HuH-7 (cell line): ENCODE data around the gene DMGDH.

Source experiments
- DNase-seq: peaks from one replicate; pipeline ENCODE4 v3.0.0; 2011; ENCODE audit warnings: low spot score

The DMGDH gene

DNA sequence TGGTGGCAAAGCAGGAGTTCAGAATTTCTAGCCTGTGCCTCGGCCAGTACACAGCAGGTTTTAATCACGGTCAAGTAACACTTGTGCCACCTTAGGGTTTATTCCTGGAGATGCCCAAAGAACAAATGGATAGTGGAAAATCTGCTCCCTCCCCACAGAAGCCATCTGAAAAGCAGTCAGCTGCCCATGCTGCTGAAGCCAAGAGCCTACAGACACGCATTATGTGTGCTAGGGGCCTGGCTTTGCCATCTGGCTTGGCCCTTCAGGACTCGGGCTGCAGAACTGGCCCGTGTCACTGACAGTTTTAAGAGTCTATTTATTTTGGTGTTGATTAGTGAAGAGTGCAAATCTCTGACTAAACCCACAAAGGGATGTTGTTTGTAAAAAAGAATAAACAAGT, 95.5 kb downstream of the DMGDH start:
- DNase-seq, result no peak

DNA sequence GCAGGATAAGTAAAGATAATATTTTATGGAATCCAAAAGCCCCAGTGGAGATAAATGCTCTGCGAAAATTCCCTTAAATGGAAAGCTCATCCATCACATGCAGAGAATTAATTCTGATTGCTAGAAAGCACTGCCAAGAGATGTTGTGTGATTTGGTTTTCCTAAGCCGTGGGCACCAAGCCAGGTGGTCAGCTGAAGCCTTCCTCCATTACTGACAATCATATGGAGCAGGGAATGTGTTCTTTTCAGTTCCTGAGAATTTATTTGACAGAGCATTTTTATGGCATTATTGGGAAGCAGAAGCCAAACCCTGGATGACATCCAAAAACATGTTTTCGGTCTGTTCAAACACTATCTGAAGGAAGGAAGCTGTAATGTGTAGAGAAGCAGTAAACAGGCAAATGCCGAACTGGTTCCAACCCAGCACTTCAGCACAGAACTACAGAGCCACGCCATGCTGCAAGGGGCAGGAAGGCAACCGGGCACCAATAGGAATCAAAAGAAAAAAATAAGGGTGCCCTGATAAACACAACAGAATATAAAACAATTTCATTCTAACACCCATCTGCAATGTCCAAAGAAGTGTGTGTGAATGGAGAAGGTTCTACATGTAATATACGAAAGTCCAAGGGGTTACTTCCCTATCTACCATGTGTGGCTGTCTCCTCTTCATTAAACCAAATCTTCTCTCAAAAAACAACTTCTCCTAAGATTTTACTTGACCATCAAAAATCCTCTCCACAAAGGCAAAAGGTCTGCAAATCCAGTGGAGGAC, 96.6 kb downstream of the DMGDH start:
- DNase-seq, result no peak

DNA sequence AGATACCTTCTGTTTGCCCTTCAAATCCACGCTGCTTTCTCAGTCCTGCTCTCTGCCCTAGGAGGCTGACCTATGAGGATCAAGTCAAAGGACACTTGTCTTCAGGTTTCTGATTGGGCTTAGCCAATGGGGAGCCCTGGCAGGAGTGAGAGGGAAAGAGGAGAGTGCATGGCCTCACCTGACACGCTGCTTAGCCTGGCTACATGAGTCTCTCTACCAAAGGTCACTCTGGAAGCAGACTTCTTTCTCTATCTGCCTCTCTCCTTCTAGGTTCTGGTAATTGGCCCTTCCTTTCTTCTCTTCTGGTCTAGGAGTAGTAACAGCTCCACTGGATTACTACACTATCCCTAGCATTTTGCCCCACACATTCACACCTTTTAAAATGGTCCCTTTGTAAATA, 97.5 kb downstream of the DMGDH start:
- DNase-seq, result no peak

DNA sequence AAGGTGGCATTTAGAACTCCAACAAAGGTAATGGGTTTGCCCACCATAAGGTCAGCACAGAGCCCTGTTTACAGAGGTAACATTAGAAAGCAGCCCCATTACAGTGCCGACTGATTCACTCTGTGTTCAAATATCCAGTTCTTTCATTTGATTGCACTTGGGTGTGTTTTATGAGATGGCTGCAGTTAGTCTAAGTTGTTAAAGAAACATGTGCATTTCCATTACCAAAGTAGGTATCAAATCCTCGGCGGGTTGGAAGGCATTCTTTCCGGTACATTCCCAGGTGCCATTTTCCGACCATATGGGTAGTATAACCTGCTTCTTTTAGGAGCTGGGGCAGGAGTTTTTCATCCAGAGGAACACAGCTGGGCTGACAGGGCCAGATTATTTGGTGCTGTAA, 100.7 kb downstream of the DMGDH start:
- DNase-seq, result no peak

DNA sequence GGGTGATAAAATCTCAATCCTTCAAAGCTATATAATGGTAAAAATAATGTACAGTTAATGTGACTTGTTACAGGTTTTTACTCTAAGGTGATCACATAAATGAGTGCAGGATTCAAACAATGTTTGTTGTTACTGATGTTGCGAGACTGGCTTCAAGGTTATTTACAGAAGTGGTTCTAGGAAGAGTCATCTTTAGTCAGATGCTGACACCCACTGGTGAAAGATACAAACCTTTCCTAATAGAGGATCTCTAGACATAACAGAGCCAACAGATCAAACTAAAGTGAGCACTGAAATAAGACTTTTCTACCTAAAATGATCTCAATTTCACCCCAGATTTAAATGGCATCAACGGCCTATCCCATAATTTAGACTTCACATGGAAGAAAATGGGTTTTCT, 104.6 kb downstream of the DMGDH start:
- DNase-seq, result no peak

DNA sequence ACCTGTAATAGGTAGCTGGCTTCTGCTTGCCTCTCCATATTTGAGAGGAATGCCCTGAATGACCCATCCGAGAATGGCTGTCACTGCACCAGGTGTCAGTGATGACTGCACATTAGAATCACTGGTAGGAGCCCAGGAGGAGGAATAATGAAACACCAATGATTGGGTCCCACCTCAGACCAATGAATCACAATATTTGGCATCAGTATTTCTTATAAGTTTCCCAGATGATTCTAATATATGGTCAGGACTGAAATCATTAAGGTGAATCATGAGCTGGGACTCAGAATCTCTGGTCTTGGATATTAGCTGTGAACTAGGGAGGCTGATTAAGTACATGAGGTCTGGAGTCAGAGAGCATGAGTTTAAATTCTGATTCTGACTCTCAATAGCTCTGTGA, 107.7 kb downstream of the DMGDH start:
- no peak for DNase-seq

DNA sequence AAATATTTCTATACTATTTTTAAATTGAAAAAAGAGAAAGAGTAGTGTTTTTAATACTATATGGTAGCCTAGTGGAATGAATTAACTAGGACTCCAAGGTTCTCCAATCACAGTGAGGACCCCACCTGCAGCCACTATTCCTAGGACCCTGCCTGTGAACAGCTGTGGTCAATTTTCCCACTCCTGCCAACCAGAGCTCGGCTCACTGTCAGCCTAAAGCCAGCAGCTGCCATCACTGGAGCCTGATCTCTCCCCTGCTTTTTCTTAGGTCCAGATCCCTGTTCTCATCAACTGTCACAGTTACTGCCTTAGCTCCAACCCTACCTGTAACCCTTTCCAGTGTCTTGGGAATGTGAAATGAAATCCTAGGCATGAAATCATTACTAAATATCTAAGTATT, 109.7 kb downstream of the DMGDH start:
- no peak for DNase-seq

DNA sequence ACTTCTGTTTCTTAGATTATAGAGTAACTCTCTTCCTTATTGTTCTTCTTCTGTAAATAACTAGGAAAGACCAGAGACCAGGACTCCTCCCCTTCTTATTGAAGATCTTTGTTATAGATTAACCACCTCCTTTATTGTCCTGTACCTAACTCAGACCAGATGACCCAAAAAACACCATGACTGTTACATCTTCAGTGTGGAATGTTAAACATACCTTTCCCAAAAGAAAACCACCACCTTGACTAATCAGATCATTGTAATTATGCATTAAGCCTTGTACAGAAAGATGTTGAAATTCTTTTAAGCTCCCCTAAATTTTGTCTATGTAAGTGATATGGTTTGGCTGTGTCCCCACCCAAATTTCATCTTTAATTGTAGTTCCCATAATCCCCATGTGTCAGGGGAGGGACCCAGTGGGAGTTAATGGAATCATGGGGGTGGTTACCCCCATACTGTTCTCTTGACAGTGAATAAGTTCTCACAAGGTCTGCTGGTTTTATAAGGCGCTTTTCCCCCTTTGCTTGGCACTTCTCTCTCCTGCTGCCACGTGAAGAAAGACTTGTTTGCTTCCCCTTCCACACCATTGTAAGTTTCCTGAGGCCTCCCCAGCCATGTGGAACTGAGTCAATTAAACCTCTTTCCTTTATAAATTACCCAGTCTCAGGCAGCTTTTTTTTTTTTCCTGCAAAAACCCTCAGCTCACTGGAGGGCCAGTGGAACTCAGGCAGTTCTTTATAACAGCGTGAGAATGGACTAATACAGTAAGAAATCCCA, 110.6 kb downstream of the DMGDH start:
- no peak for DNase-seq

DNA sequence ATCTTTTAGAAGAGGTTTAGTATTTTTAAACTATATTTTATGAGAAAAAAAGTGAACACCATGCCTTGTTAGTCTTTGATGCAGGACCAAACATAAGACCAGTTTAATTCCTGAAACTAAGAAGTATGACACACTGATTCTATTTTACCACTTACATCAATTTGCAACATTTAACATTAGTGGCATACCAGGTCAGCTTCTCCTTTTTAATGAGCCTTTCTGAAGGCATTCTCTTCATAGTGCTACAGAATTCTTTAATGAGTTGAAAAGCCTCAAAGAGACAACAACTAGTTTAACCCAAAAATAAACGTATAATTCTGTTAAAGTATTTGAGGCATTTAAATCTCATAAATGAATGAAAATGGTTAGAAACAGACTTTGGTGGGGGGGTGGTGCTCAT, 112.6 kb downstream of the DMGDH start:
- DNase-seq, result no peak

DNA sequence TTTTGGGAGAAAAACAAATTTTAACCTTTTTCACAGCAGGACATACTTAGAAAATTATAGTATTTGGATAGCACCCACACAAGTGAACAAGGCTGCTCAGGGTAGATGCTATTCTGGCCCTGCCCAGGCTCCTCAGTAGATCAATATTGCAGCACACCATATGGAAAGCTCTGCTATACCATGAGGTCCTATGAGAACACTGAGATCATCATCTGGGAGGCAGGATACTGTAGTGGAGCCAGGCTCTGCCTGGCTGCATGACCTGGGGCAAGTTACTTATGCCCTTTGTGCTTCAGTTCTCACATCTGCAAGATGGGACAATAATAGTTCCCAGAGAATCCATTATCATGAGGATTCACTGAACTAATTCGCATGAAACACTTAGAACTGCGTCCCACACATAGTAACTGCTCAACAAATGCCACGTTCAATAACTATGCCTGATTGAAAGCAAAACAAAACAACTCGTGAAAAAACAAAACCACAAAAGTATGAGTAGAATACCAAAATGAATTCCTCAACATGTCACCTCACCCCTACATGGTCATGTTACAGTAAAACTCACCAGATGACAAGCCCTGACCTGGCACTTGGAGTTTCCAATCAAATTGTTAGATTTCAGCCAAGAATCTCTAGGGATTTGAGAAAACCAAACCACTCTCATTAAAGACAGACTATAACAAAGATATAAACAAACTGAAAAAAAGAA, 116.2 kb downstream of the DMGDH start:
- DNase-seq, result no peak
